Activated CD4-positive, alpha-beta T cell treated with anti-CD3 and anti-CD28 coated beads for 1 hour (primary cell): ENCODE data around the gene SLC51A.

Experiments used
- DNase-seq: peaks from one replicate; pipeline ENCODE4 v3.0.0-alpha.2; 2020

The SLC51A gene

DNA sequence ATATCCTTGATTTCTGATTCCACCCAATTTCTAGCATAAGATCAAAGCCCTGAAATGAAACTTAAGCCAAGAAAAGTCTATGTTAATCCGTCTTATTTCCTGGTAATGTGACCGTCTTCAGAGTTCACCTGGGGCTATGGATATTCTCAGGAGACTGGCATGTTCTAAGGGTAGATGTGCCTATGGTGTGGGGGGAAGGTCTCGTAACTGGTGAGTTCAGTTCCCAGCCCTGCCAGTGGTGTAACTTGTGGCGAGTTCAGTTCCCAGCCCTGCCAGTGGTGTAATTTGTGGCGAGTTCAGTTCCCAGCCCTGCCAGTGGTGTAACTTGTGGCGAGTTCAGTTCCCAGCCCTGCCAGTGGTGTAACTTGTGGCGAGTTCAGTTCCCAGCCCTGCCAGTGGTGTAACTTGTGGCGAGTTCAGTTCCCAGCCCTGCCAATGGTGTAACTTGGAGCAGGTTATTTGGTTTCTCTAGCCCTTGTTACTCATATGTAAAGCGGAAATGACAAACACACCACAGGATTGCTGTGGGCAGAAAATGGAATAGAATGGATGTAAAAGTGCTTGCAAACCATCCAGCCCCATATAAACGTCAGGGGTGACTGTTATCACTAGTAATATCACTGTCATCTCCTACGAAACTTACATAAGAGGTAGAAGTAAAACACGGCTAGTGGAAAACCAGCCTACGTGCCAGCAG lies 30.4 kb downstream of the SLC51A start:
- no peak for DNase-seq

DNA sequence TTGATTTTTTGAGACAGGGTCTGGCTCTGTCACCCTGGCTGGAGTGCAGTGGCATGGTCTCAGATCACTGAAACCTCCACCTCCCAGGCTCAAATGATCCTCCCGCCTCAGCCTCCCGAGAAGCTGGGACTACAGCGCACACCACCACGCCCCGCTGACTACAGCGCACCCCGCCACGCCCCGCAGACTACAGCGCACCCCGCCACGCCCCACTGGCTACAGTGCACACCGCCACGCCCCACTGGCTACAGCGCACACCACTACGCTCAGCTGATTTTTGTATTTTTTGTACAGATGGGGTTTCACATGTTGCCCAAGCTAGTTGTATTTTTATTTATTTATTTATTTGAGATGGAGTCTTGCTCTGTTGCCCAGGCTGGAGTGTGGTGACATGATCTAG lies 35.6 kb downstream of the SLC51A start:
- no peak for DNase-seq

GRCh38 chr3:196254376-196255283 lies 38.3 kb downstream of the SLC51A start:
- no peak for DNase-seq

DNA sequence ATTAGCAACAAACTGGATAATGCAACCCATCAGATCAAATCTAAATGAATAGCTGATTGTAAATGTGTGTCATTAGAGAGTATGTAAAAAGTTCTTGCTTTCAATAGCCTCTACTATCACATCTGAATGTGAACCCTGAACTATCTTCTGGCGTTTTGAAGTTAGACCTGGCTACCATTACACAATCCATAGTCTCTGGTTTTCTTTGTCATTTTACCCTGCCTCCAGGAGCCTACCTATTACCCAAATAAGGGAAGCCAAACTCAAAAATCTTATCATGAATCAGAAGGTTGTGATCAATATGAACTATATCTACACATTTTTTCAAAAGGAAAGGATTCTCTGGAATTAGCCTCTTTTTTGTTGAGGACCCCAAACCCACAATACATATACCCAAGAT lies 39.4 kb downstream of the SLC51A start:
- DNase-seq = no peak

DNA sequence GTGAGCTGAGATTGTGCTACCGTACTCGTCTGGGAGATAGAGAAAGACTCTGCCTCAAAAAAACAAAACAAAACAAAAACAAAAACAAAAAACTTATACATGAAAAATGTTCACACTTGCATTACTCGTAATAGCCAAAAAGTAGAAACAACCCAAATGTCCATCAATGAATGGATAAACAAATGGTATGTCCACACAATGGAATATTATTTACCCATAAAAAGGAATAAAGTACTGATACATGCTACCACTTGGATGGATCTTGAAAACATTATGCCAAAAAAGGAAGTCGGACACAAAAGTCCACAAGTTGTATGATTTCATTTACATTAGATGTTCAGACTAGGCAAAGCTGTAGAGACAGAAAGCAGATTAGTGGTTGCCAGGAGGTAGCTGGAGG lies 44.5 kb downstream of the SLC51A start:
- DNase-seq = no peak

DNA sequence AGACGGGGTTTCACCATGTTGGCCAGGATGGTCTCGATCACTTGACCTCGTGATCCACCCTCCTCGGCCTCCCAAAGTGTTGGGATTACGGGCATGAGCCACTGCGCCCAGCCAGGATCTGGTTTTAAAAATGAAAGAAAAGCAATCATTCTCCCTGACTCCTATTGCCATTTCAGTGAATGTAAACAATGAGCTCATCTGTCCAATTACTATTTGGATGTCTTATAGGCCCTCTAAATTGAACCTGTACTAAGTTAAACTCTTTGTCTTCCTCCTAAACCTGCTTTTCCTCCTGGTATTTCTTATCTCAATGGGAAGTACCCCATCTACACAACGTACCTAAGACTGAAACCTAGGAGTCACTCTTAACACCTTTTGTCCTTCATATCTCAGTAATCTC lies 47.5 kb downstream of the SLC51A start:
- no peak for DNase-seq

- no peak for DNase-seq
These were observed 52.2 kb downstream of the SLC51A start for GRCh38 chr3:196268284-196269163.

GRCh38 chr3:196270499-196270898 lies 54.2 kb downstream of the SLC51A start:
- no peak for DNase-seq

DNA sequence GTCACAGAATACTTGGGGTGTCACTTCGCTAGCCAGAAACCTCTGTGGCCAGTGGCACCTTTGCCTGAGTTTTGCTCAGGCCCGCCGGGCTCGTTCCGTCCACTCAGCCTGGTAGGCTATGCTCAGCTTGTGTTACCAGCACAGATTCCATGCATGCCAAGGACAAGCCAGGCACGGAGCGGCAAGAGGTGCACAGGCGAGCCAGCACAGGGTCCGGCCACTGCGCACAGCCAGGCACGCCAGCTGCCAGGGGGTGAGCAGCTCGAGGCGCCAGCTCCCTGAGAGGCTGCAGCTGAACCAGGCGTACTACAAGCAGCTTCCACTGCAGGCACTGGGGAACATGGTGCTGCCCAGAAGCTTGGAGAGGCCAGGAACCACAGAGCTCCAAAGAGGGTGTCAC lies 56.5 kb downstream of the SLC51A start:
- DNase-seq = no peak

DNA sequence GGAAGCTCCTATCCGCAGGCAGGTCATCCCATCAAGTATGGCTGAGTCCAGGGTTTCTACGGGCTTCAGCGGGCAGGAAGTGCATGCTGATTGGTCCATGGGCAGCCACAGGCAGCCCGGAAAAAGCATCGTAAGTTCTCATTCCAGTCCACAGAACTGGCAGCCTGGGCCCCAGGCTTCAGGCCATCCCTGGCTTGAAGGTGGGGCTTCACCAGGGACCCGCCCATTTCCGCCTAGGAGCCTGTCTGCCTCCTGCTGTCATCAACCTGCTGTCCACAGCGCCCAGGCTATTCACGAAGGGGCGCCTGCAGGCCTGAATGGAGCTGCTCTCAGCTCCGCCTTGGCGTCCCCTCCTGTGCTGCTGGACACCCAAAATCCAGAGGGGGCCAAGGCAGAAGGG lies 57.3 kb downstream of the SLC51A start:
- DNase-seq = no peak

DNA sequence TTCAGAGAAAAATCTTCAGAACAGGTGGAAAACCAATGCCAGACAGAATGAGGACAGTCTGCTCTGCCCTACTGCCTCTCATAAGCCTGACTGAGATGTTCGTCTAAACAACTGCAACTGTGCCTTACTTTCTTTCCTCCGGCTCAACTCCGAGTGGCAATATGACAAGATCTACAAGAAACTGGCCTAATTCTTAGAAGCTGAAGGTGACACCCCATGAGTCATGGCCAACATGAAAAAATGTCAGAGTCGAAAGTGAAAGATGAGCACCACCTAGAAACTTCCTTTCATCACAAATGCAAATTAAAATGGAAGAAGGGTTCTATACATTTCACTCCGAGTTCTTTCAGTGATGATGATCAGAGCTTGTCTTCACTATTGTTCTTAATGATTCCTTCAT lies 58.3 kb downstream of the SLC51A start:
- DNase-seq = peak; percentile 34

DNA sequence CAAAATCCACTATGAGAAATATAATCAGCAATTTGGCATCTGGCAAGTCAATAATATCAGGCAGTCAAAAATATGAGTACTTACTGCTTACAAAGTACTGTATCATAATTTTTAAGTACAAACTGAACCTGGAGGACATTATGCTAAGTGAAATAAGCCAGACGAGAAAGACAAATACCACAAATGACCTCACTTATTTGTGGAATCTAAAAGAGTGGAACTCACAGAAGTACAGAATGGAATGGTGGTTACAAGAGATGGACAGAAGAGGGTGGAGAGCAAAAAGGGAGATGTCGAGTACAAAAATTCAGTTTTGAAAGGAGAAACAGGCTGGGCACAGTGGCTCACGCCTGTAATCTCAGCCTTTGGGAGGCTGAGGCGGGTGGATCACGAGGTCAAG lies 58.8 kb downstream of the SLC51A start:
- DNase-seq = no peak

GRCh38 chr3:196280689-196281440 lies 64.5 kb downstream of the SLC51A start:
- no peak for DNase-seq

GRCh38 chr3:196281962-196282361 lies 65.6 kb downstream of the SLC51A start:
- DNase-seq = no peak
